ENCODE measurements around the gene HASPIN.

The HASPIN gene

GRCh38 chr17:3768769-3769168 is 45.1 kb downstream of the HASPIN start:
- no peak for DNase-seq

GRCh38 chr17:3770466-3770865 is 46.8 kb downstream of the HASPIN start:
- no peak for DNase-seq

- DNase-seq = no peak
These were observed 47.4 kb downstream of the HASPIN start for GRCh38 chr17:3771140-3771539.

GRCh38 chr17:3772764-3773163 is 49.1 kb downstream of the HASPIN start:
- DNase-seq = no peak

- no peak for DNase-seq
These were observed 49.8 kb downstream of the HASPIN start for GRCh38 chr17:3773511-3773910.

- DNase-seq = no peak
These were observed 50.3 kb downstream of the HASPIN start for GRCh38 chr17:3773966-3774365.

Measured in NCI-H526 (cell line).